GM18868 (cell line): ENCODE data around the gene SMARCAL1.

Experiments
- ATAC-seq: cut with Tn5 transposase; IDR thresholded peaks from one replicate; pipeline ENCODE4 v1.9.1; 2021; ENCODE audit warnings: mild to moderate bottlenecking, moderate library complexity; ENCODE audit not compliant: unreplicated experiment

The SMARCAL1 gene

GRCh38 chr2:216426166-216426777 is 14.0 kb downstream of the SMARCAL1 start:
- no peak for ATAC-seq

- ATAC-seq = no peak
These were observed 14.7 kb downstream of the SMARCAL1 start for GRCh38 chr2:216426938-216427337.

- no peak for ATAC-seq
These were observed 16.5 kb downstream of the SMARCAL1 start for GRCh38 chr2:216428618-216429350.

GRCh38 chr2:216429428-216429827 is 17.1 kb downstream of the SMARCAL1 start:
- ATAC-seq = no peak

- no peak for ATAC-seq
These were observed 18.7 kb downstream of the SMARCAL1 start for GRCh38 chr2:216430811-216431530.

GRCh38 chr2:216431531-216431856 is 19.2 kb downstream of the SMARCAL1 start:
- ATAC-seq = no peak

GRCh38 chr2:216436383-216436782 is 24.1 kb downstream of the SMARCAL1 start:
- no peak for ATAC-seq

GRCh38 chr2:216441308-216442010 is 29.2 kb downstream of the SMARCAL1 start:
- ATAC-seq = no peak

GRCh38 chr2:216445501-216445900 is 33.2 kb downstream of the SMARCAL1 start:
- ATAC-seq = no peak

- no peak for ATAC-seq
These were observed 34.1 kb downstream of the SMARCAL1 start for GRCh38 chr2:216446343-216446742.

- no peak for ATAC-seq
These were observed 35.0 kb downstream of the SMARCAL1 start for GRCh38 chr2:216447293-216447692.

GRCh38 chr2:216448829-216449228 is 36.5 kb downstream of the SMARCAL1 start:
- no peak for ATAC-seq

GRCh38 chr2:216450346-216450745 is 38.1 kb downstream of the SMARCAL1 start:
- ATAC-seq = no peak

GRCh38 chr2:216450784-216451183 is 38.5 kb downstream of the SMARCAL1 start:
- no peak for ATAC-seq

- ATAC-seq = no peak
These were observed 41.8 kb downstream of the SMARCAL1 start for GRCh38 chr2:216453955-216454614.

- ATAC-seq = no peak
These were observed 50.9 kb downstream of the SMARCAL1 start for GRCh38 chr2:216463148-216463547.

GRCh38 chr2:216464104-216464720 is 51.9 kb downstream of the SMARCAL1 start:
- no peak for ATAC-seq

- ATAC-seq = no peak
These were observed 53.4 kb downstream of the SMARCAL1 start for GRCh38 chr2:216465579-216466195.

GRCh38 chr2:216467845-216468244 is 55.6 kb downstream of the SMARCAL1 start:
- ATAC-seq = no peak

GRCh38 chr2:216469661-216470060 is 57.4 kb downstream of the SMARCAL1 start:
- no peak for ATAC-seq
